Epithelial cell of alveolus of lung (primary cell): ENCODE data around the gene RIMS4. TPM values are rescaled to one million over a fixed set of nuclear protein-coding genes. Genes with fewer than 3 reads are reported as not detected.

Experiments
- total RNA-seq: library from RNA; depleted of rRNA; stranded (reverse); fragments of >200 nt; gene quantifications from 2 replicates; pipeline ENCODE4 v1.2.1, GENCODE V29; 2015

Gene RIMS4
- total RNA-seq, result not detected in 2 replicates

GRCh38 chr20:44810391-44811149, at the start of gene RIMS4:
RIMS4 (minus strand) TSS chr20:44810546; CDS start chr20:44810271, 275 bp downstream.

GRCh38 chr20:44745598-44746366, 64.6 kb downstream of the RIMS4 start, which contains the start of gene KCNK15:
KCNK15 (plus strand) TSS chr20:44745865; CDS start chr20:44745911, 46 bp downstream.

GRCh38 chr20:44714701-44715498, 95.4 kb downstream of the RIMS4 start, which contains the start of gene CCN5:
CCN5 (plus strand) TSS chr20:44715369; CDS start chr20:44715391, 22 bp downstream.

Other genes with a start within 250 kb of the RIMS4 start
- 65.7 and 68.3 TPM in 2 replicates for gene PKIG, start 228.0 kb downstream of the RIMS4 start, total RNA-seq
- gene ADA, start 158.8 kb downstream of the RIMS4 start, total RNA-seq, result 5.7 and 9.6 TPM in 2 replicates
- gene CCN5, start 95.2 kb downstream of the RIMS4 start, total RNA-seq, result 5.0 TPM in 1 of 2 replicates, not detected in the other
- not detected in 2 replicates for gene KCNK15, start 64.7 kb downstream of the RIMS4 start, total RNA-seq
- 76.7 and 149 TPM in 2 replicates for gene YWHAB, start 75.2 kb upstream of the RIMS4 start, total RNA-seq
- 3.7 and 4.9 TPM in 2 replicates for gene PABPC1L, start 99.5 kb upstream of the RIMS4 start, total RNA-seq
- gene TOMM34, start 149.9 kb upstream of the RIMS4 start, total RNA-seq, result 26.7 and 54.7 TPM in 2 replicates
- 13.7 and 16.4 TPM in 2 replicates for gene STK4, start 156.0 kb upstream of the RIMS4 start, total RNA-seq